Measurements from ENCODE around the gene ELF4. TPM values are rescaled to one million over a fixed set of nuclear protein-coding genes. Genes with fewer than 3 reads are reported as not detected.

ELF4 gene
- total and polyA plus RNA-seq, 9 donors, result 9.3 to 25.6 (median 20.2) TPM

GRCh38 chrX:130094696-130095095 is 15.6 kb downstream of the ELF4 start:
- TF ChIP-seq POLR2A (IDR thresholded peaks at IDR 0.05) (no peak), EP300 (IDR thresholded peaks at IDR 0.05) (no peak)
- TF ChIP-seq, protein P1, sequence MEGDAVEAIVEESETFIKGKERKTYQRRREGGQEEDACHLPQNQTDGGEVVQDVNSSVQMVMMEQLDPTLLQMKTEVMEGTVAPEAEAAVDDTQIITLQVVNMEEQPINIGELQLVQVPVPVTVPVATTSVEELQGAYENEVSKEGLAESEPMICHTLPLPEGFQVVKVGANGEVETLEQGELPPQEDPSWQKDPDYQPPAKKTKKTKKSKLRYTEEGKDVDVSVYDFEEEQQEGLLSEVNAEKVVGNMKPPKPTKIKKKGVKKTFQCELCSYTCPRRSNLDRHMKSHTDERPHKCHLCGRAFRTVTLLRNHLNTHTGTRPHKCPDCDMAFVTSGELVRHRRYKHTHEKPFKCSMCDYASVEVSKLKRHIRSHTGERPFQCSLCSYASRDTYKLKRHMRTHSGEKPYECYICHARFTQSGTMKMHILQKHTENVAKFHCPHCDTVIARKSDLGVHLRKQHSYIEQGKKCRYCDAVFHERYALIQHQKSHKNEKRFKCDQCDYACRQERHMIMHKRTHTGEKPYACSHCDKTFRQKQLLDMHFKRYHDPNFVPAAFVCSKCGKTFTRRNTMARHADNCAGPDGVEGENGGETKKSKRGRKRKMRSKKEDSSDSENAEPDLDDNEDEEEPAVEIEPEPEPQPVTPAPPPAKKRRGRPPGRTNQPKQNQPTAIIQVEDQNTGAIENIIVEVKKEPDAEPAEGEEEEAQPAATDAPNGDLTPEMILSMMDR (IDR thresholded peaks at IDR 0.05), result no peak
- 44 to 58% (median 52%) methylated on average over 8 of the region's 8 CpGs for WGBS, 3 donors
- Histone ChIP-seq H3K4me3 (no peak overlapping the region), H3K4me1 (ENCODE audit: insufficient read depth) (peaks cover 10% of the 10 kb centered on the region), H3K9me3 (no peaks in the 10 kb centered on the region), H3K27ac (peak overlapping the region; percentile 45 to 73), H3K36me3 (no peaks in the 10 kb centered on the region), H3K27me3 (no peaks in the 10 kb centered on the region)
- intact Hi-C loops (cut with DNase I), result no loop called here
- peak in 2 of 5 donors; percentile 39 to 56 for DNase-seq

GRCh38 chrX:130093271-130093670 is 17.0 kb downstream of the ELF4 start:
- Histone ChIP-seq H3K27me3 (no peaks in the 10 kb centered on the region), H3K27ac (no peak overlapping the region), H3K36me3 (no peaks in the 10 kb centered on the region), H3K9me3 (no peaks in the 10 kb centered on the region), H3K4me1 (ENCODE audit: insufficient read depth) (peaks cover 8% of the 10 kb centered on the region), H3K4me3 (no peak overlapping the region)
- intact Hi-C loops (cut with DNase I), result no loop called here
- no peak for DNase-seq
- TF ChIP-seq, protein P1 (IDR thresholded peaks at IDR 0.05), result no peak
- TF ChIP-seq EP300 (IDR thresholded peaks at IDR 0.05) (no peak), POLR2A (IDR thresholded peaks at IDR 0.05) (no peak)
- 74 to 78% (median 75%) methylated on average over 2 of the region's 2 CpGs for WGBS, 3 donors

GRCh38 chrX:130091980-130092522 is 18.2 kb downstream of the ELF4 start:
- no peak overlapping the region for H3K27ac ChIP-seq
- DNase-seq, result no peak
- intact Hi-C loops (cut with DNase I), result no loop called here
- no peaks in the 10 kb centered on the region for H3K9me3 ChIP-seq
- no peaks in the 10 kb centered on the region for H3K36me3 ChIP-seq
- TF ChIP-seq EP300 (IDR thresholded peaks at IDR 0.05), result no peak
- TF ChIP-seq POLR2A (IDR thresholded peaks at IDR 0.05), result no peak
- TF ChIP-seq, protein P1 (IDR thresholded peaks at IDR 0.05), result no peak
- 58 to 65% (median 62%) methylated on average over 10 of the region's 10 CpGs for WGBS, 3 donors
- peaks cover 8% of the 10 kb centered on the region for H3K4me1 ChIP-seq (ENCODE audit: insufficient read depth)
- H3K4me3 ChIP-seq, result no peak overlapping the region
- no peaks in the 10 kb centered on the region for H3K27me3 ChIP-seq

DNA sequence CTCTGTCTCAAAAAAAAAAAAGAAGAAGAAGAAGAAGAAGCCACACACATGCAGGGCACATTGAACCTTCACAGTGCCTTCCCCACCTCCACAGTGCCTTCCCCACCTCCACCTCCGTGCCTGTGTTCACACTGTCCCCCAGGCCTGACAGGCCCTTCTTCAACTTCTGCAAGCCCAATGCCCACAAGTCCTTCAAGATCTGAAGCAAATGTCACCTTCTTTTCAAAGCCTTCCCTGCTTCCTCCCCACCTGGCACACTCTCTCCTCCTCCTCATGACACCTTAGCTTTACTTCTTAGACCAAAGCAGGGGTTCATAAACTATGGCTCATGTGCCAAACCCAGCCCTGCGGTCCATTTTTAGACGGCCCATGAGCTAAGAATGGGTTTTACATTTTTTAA is 19.9 kb downstream of the ELF4 start:
- H3K27ac ChIP-seq, result no peak overlapping the region
- DNase-seq, result no peak
- H3K27me3 ChIP-seq, result no peaks in the 10 kb centered on the region
- H3K9me3 ChIP-seq, result no peaks in the 10 kb centered on the region
- H3K4me3 ChIP-seq, result no peak overlapping the region
- intact Hi-C loops (cut with DNase I), result no loop called here
- WGBS, 3 donors, result 76 to 85% (median 76%) methylated on average over 3 of the region's 3 CpGs
- peaks cover 7% of the 10 kb centered on the region for H3K4me1 ChIP-seq (ENCODE audit: insufficient read depth)
- TF ChIP-seq EP300 (IDR thresholded peaks at IDR 0.05), result no peak
- no peaks in the 10 kb centered on the region for H3K36me3 ChIP-seq

- H3K4me1 ChIP-seq (ENCODE audit: insufficient read depth), result peaks cover 6% of the 10 kb centered on the region
- WGBS, 3 donors, result 74 to 80% (median 78%) methylated on average over 12 to 13 of the region's 13 CpGs
- H3K27me3 ChIP-seq, result no peaks in the 10 kb centered on the region
- no peaks in the 10 kb centered on the region for H3K36me3 ChIP-seq
- intact Hi-C loops (cut with DNase I), result loop anchor here in 2 of 4 donors (10.0 kb wide), 1 partner anchor 88 kb away; the partner anchor contains the start of gene RAB33A (in 2 of the 2)
- H3K9me3 ChIP-seq, result no peaks in the 10 kb centered on the region
- no peak overlapping the region for H3K27ac ChIP-seq
- DNase-seq, result no peak
- TF ChIP-seq, protein P1 (IDR thresholded peaks at IDR 0.05), result no peak
- H3K4me3 ChIP-seq, result no peak overlapping the region
Observed at GRCh38 chrX:130086447-130087206, 23.7 kb downstream of the ELF4 start.

Measured in ovary (tissue), 9 donors.